Measurements from ENCODE around the gene BOD1L1.

Gene BOD1L1

GRCh38 chr4:13548059-13548983 is 79.2 kb downstream of the BOD1L1 start:
- no peak overlapping the region for H3K4me3 ChIP-seq (ENCODE audit: low read depth, low read length)
- no peak for TF ChIP-seq CTCF (IDR thresholded peaks at IDR 0.05; ENCODE audit: borderline replicate concordance, insufficient read depth, low read depth, low read length)

- H3K4me3 ChIP-seq (ENCODE audit: low read depth, low read length), result peak overlapping the region; percentile 42
Measured at GRCh38 chr4:13547485-13548041, 80.0 kb downstream of the BOD1L1 start.

GRCh38 chr4:13546941-13547484 is 80.5 kb downstream of the BOD1L1 start:
- peak overlapping the region; percentile 42 for H3K4me3 ChIP-seq (ENCODE audit: low read depth, low read length)
- TF ChIP-seq CTCF (IDR thresholded peaks at IDR 0.05; ENCODE audit: borderline replicate concordance, insufficient read depth, low read depth, low read length), result no peak

More at GRCh38 chr4:13547485-13548041, 80.0 kb downstream of the BOD1L1 start:
- TF ChIP-seq CTCF (IDR thresholded peaks at IDR 0.05; ENCODE audit: borderline replicate concordance, insufficient read depth, low read depth, low read length), result no peak

- no peak overlapping the region for H3K4me3 ChIP-seq (ENCODE audit: low read depth, low read length)
- no peak for TF ChIP-seq CTCF (IDR thresholded peaks at IDR 0.05; ENCODE audit: borderline replicate concordance, insufficient read depth, low read depth, low read length)
Measured at GRCh38 chr4:13546142-13546940, 81.2 kb downstream of the BOD1L1 start.

- TF ChIP-seq CTCF (IDR thresholded peaks at IDR 0.05; ENCODE audit: borderline replicate concordance, insufficient read depth, low read depth, low read length), result no peak
- no peak overlapping the region for H3K4me3 ChIP-seq (ENCODE audit: low read depth, low read length)
Measured at GRCh38 chr4:13545394-13545808, 82.1 kb downstream of the BOD1L1 start.

GRCh38 chr4:13544606-13545393 is 82.7 kb downstream of the BOD1L1 start:
- H3K4me3 ChIP-seq (ENCODE audit: low read depth, low read length), result peak overlapping the region; percentile 47
- TF ChIP-seq CTCF (IDR thresholded peaks at IDR 0.05; ENCODE audit: borderline replicate concordance, insufficient read depth, low read depth, low read length), result no peak

Data from GM12875 (cell line).